Activated T-cell treated with anti-CD3 and anti-CD28 coated beads, Interleukin-2, amount 50 U/mL, for 4 hours (primary cell): Measurements from ENCODE around the gene MAMDC2. TPM values are rescaled to one million over a fixed set of nuclear protein-coding genes. Genes with fewer than 3 reads are reported as not detected.

Experiments
- ATAC-seq, 2 donors: fragments of 200-7000 bp; cut with Tn5 transposase; one replicate each; pipeline ENCODE4 v1.10.0; 2021
- DNase-seq: peaks from one replicate; pipeline ENCODE4 v3.0.0-alpha.2; 2020
- H3K27me3 Mint-ChIP-seq: one replicate; pipeline ENCODE4 v1.8.0; 2021; ENCODE audit warnings: low read depth, mixed read lengths
- H3K36me3 Mint-ChIP-seq: one replicate; pipeline ENCODE4 v1.8.0; 2022; ENCODE audit warnings: mixed read lengths; ENCODE audit not compliant: insufficient read depth
- H3K4me1 Mint-ChIP-seq: one replicate; pipeline ENCODE4 v1.8.0; 2021; ENCODE audit warnings: low read depth, mixed read lengths
- H3K4me3 Mint-ChIP-seq: one replicate; pipeline ENCODE4 v1.8.0; 2021; ENCODE audit warnings: mild to moderate bottlenecking, moderate library complexity, mixed read lengths
- H3K9me3 Mint-ChIP-seq: one replicate; pipeline ENCODE4 v1.8.0; 2021; ENCODE audit warnings: mixed read lengths
- total RNA-seq, 3 donors: library from RNA; stranded (reverse); gene quantifications; one replicate each; pipeline ENCODE4 v1.2.1, GENCODE V29; 2021

MAMDC2 gene
- total RNA-seq, 3 donors from 2014 or later = not detected

- ATAC-seq = no peak
- H3K27me3 Mint-ChIP-seq = peaks cover 19% of the 10 kb centered on the region
- H3K4me3 Mint-ChIP-seq = no peak overlapping the region
Observed at GRCh38 chr9:70065572-70065971, 21.9 kb downstream of the MAMDC2 start.

GRCh38 chr9:70066418-70066817, 22.8 kb downstream of the MAMDC2 start:
- Mint-ChIP-seq H3K27me3 (peaks cover 19% of the 10 kb centered on the region), H3K4me3 (no peak overlapping the region), H3K4me1 (no peaks in the 10 kb centered on the region), H3K9me3 (no peaks in the 10 kb centered on the region), H3K36me3 (no peaks in the 10 kb centered on the region)
- ATAC-seq (no peak), DNase-seq (no peak)

More at GRCh38 chr9:70065572-70065971, 21.9 kb downstream of the MAMDC2 start:
- DNase-seq = no peak
- Mint-ChIP-seq H3K36me3 (no peaks in the 10 kb centered on the region), H3K4me1 (no peaks in the 10 kb centered on the region), H3K9me3 (no peaks in the 10 kb centered on the region)

GRCh38 chr9:70066874-70067273, 23.2 kb downstream of the MAMDC2 start:
- Mint-ChIP-seq H3K9me3 (no peaks in the 10 kb centered on the region), H3K36me3 (no peaks in the 10 kb centered on the region), H3K27me3 (peaks cover 19% of the 10 kb centered on the region), H3K4me3 (no peak overlapping the region), H3K4me1 (no peaks in the 10 kb centered on the region)
- no peak for DNase-seq
- no peak for ATAC-seq

GRCh38 chr9:70069704-70070103, 26.1 kb downstream of the MAMDC2 start:
- H3K27me3 Mint-ChIP-seq = peaks cover 13% of the 10 kb centered on the region
- no peak overlapping the region for H3K4me3 Mint-ChIP-seq
- no peak for ATAC-seq
- no peaks in the 10 kb centered on the region for H3K4me1 Mint-ChIP-seq
- no peak for DNase-seq
- no peaks in the 10 kb centered on the region for H3K36me3 Mint-ChIP-seq
- H3K9me3 Mint-ChIP-seq = no peaks in the 10 kb centered on the region

GRCh38 chr9:70073193-70073592, 29.5 kb downstream of the MAMDC2 start:
- no peaks in the 10 kb centered on the region for H3K4me1 Mint-ChIP-seq
- H3K36me3 Mint-ChIP-seq = no peaks in the 10 kb centered on the region
- DNase-seq (no peak), ATAC-seq (no peak)
- H3K9me3 Mint-ChIP-seq = no peaks in the 10 kb centered on the region
- H3K27me3 Mint-ChIP-seq = peaks cover 4% of the 10 kb centered on the region
- H3K4me3 Mint-ChIP-seq = no peak overlapping the region

GRCh38 chr9:70073756-70074155, 30.1 kb downstream of the MAMDC2 start:
- Mint-ChIP-seq H3K4me1 (no peaks in the 10 kb centered on the region), H3K4me3 (no peak overlapping the region)

GRCh38 chr9:70076678-70077077, 33.0 kb downstream of the MAMDC2 start:
- Mint-ChIP-seq H3K4me1 (no peaks in the 10 kb centered on the region), H3K4me3 (no peak overlapping the region), H3K27me3 (peaks cover 4% of the 10 kb centered on the region)

More at GRCh38 chr9:70073756-70074155, 30.1 kb downstream of the MAMDC2 start:
- DNase-seq (no peak), ATAC-seq (no peak)
- H3K9me3 Mint-ChIP-seq = no peaks in the 10 kb centered on the region
- peaks cover 4% of the 10 kb centered on the region for H3K27me3 Mint-ChIP-seq
- no peaks in the 10 kb centered on the region for H3K36me3 Mint-ChIP-seq

GRCh38 chr9:70079417-70080037, 35.9 kb downstream of the MAMDC2 start:
- DNase-seq = no peak
- no peaks in the 10 kb centered on the region for H3K36me3 Mint-ChIP-seq
- H3K9me3 Mint-ChIP-seq = no peaks in the 10 kb centered on the region
- H3K4me1 Mint-ChIP-seq = no peaks in the 10 kb centered on the region
- H3K4me3 Mint-ChIP-seq = no peak overlapping the region
- peaks cover 4% of the 10 kb centered on the region for H3K27me3 Mint-ChIP-seq
- ATAC-seq = no peak

More at GRCh38 chr9:70076678-70077077, 33.0 kb downstream of the MAMDC2 start:
- DNase-seq (no peak), ATAC-seq (no peak)
- Mint-ChIP-seq H3K9me3 (no peaks in the 10 kb centered on the region), H3K36me3 (no peaks in the 10 kb centered on the region)

GRCh38 chr9:70080481-70081119, 37.0 kb downstream of the MAMDC2 start:
- Mint-ChIP-seq H3K4me1 (no peaks in the 10 kb centered on the region), H3K4me3 (no peak overlapping the region), H3K36me3 (no peaks in the 10 kb centered on the region), H3K9me3 (no peaks in the 10 kb centered on the region), H3K27me3 (peaks cover 3% of the 10 kb centered on the region)
- DNase-seq = no peak
- ATAC-seq = no peak

- Mint-ChIP-seq H3K4me1 (no peaks in the 10 kb centered on the region), H3K4me3 (no peak overlapping the region), H3K36me3 (no peaks in the 10 kb centered on the region), H3K9me3 (no peaks in the 10 kb centered on the region), H3K27me3 (peaks cover 3% of the 10 kb centered on the region)
- DNase-seq (no peak), ATAC-seq (no peak)
Observed at GRCh38 chr9:70081120-70081495, 37.5 kb downstream of the MAMDC2 start.

- peaks cover 6% of the 10 kb centered on the region for H3K27me3 Mint-ChIP-seq
- DNase-seq (no peak), ATAC-seq (no peak)
- no peaks in the 10 kb centered on the region for H3K36me3 Mint-ChIP-seq
- H3K4me3 Mint-ChIP-seq = no peak overlapping the region
- H3K9me3 Mint-ChIP-seq = no peaks in the 10 kb centered on the region
- H3K4me1 Mint-ChIP-seq = no peaks in the 10 kb centered on the region
Observed at GRCh38 chr9:70083429-70083828, 39.8 kb downstream of the MAMDC2 start.

GRCh38 chr9:70085241-70085640, 41.6 kb downstream of the MAMDC2 start:
- ATAC-seq (no peak), DNase-seq (no peak)
- Mint-ChIP-seq H3K4me3 (no peak overlapping the region), H3K9me3 (no peaks in the 10 kb centered on the region), H3K27me3 (peaks cover 12% of the 10 kb centered on the region), H3K36me3 (no peaks in the 10 kb centered on the region), H3K4me1 (no peaks in the 10 kb centered on the region)

- ATAC-seq (no peak), DNase-seq (no peak)
- Mint-ChIP-seq H3K36me3 (no peaks in the 10 kb centered on the region), H3K27me3 (peaks cover 14% of the 10 kb centered on the region), H3K9me3 (no peaks in the 10 kb centered on the region), H3K4me3 (no peak overlapping the region), H3K4me1 (peaks cover 9% of the 10 kb centered on the region)
Observed at GRCh38 chr9:70091103-70091502, 47.5 kb downstream of the MAMDC2 start.

GRCh38 chr9:70091572-70091971, 47.9 kb downstream of the MAMDC2 start:
- H3K4me1 Mint-ChIP-seq = peaks cover 9% of the 10 kb centered on the region
- H3K36me3 Mint-ChIP-seq = no peaks in the 10 kb centered on the region
- ATAC-seq (no peak), DNase-seq (no peak)
- H3K27me3 Mint-ChIP-seq = peaks cover 14% of the 10 kb centered on the region
- H3K4me3 Mint-ChIP-seq = no peak overlapping the region
- no peaks in the 10 kb centered on the region for H3K9me3 Mint-ChIP-seq

GRCh38 chr9:70092190-70092589, 48.5 kb downstream of the MAMDC2 start:
- ATAC-seq (no peak), DNase-seq (no peak)
- Mint-ChIP-seq H3K9me3 (no peaks in the 10 kb centered on the region), H3K27me3 (peaks cover 14% of the 10 kb centered on the region), H3K4me1 (peaks cover 9% of the 10 kb centered on the region), H3K36me3 (no peaks in the 10 kb centered on the region), H3K4me3 (no peak overlapping the region)
